Endodermal cell (in vitro differentiated cells): ENCODE data around the gene SLC12A4. TPM values are rescaled to one million over a fixed set of nuclear protein-coding genes. Genes with fewer than 3 reads are reported as not detected.
"Not testable (repeated sequence)": the region's sequence is repeated elsewhere in the genome, so short reads cannot be mapped to it uniquely, and the experiment has no call there.

ENCODE experiments used
- DNase-seq: peaks from one replicate; pipeline ENCODE4 v3.0.0-alpha.2; 2017
- H3K27ac ChIP-seq: 2 replicates; pipeline ENCODE4 v1.5.1; 2013; ENCODE audit warnings: mild to moderate bottlenecking, low read depth, low read length, moderate library complexity
- H3K27me3 ChIP-seq: 2 replicates; pipeline ENCODE4 v1.6.1; 2013; ENCODE audit warnings: mild to moderate bottlenecking, low read length, moderate library complexity; ENCODE audit not compliant: insufficient read depth, control insufficient read depth, poor library complexity, severe bottlenecking
- H3K36me3 ChIP-seq: 2 replicates; pipeline ENCODE4 v1.7.0; 2013; ENCODE audit warnings: mild to moderate bottlenecking, low read length, moderate library complexity; ENCODE audit not compliant: control insufficient read depth, insufficient read depth
- H3K4me1 ChIP-seq: one replicate; pipeline ENCODE4 v1.7.0; 2013; ENCODE audit warnings: low read length; ENCODE audit not compliant: control insufficient read depth, insufficient read depth
- H3K4me3 ChIP-seq: 2 replicates; pipeline ENCODE4 v1.5.1; 2013; ENCODE audit warnings: mild to moderate bottlenecking, low read length, moderate library complexity
- H3K9ac ChIP-seq: 2 replicates; pipeline ENCODE4 v1.6.1; 2013; ENCODE audit warnings: mild to moderate bottlenecking, low read length, moderate library complexity; ENCODE audit not compliant: poor library complexity, severe bottlenecking; ENCODE audit errors: extremely low read depth
- H3K9me3 ChIP-seq: 2 replicates; pipeline ENCODE4 v1.6.1; 2013; ENCODE audit warnings: mild to moderate bottlenecking, low read length, moderate library complexity; ENCODE audit not compliant: control insufficient read depth
- H3K27ac Mint-ChIP-seq: 2 replicates; pipeline ENCODE4 v1.8.0; 2020; ENCODE audit warnings: mixed read lengths
- H3K27me3 Mint-ChIP-seq: 2 replicates; pipeline ENCODE4 v1.8.0; 2021; ENCODE audit warnings: mild to moderate bottlenecking, mixed read lengths; ENCODE audit not compliant: insufficient read depth
- H3K36me3 Mint-ChIP-seq: 2 replicates; pipeline ENCODE4 v1.8.0; 2020; ENCODE audit warnings: low read depth, mixed read lengths
- H3K4me1 Mint-ChIP-seq: 2 replicates; pipeline ENCODE4 v1.8.0; 2020; ENCODE audit warnings: mixed read lengths
- H3K4me3 Mint-ChIP-seq: 2 replicates; pipeline ENCODE4 v1.8.0; 2020; ENCODE audit warnings: mild to moderate bottlenecking, moderate library complexity, mixed read lengths
- H3K9me3 Mint-ChIP-seq: 2 replicates; pipeline ENCODE4 v1.8.0; 2020; ENCODE audit warnings: mild to moderate bottlenecking, mixed read lengths
- WGBS, 2 experiments: methylation state at CpG; one replicate each; pipeline versions ENCODE4 v1.1.5 to v1.1.7; 2013; ENCODE audit warnings: missing lambda C conversion rate in 2 of 2, mixed read lengths in 1 of 2; ENCODE audit not compliant: insufficient coverage in 1 of 2, insufficient read length in 1 of 2; 5-methylcytosine and 5-hydroxymethylcytosine counted together
- long read RNA-seq, 4 experiments: library from polyadenylated mRNA in 2 of 4; library from RNA in 1 of 4; library from capped mRNA in 1 of 4; stranded (forward) in 3 of 4; unstranded in 1 of 4; transcript quantifications; one replicate each; pipeline ENCODE4 v2.0.0, GENCODE V29; 2020 to 2021; ENCODE audit warnings: inconsistent platforms in 1 of 4
- polyA plus RNA-seq, 2 experiments: library from polyadenylated mRNA; stranded (reverse); fragments of 50-300 nt; gene quantifications; one replicate each; pipeline ENCODE4 v1.2.3, GENCODE V29; 2013
- total RNA-seq, 2 donors: library from RNA; stranded (reverse); fragmentation: NEBNext Ultra II Directional in 1 of 2; extraction: Animal tissue kit (Norgen Biotek cat#: 25700) in 1 of 2; gene quantifications; 2 replicates in 1 of 2; 3 replicates in 1 of 2; pipeline ENCODE4 v1.2.1, GENCODE V29; 2021
- TF ChIP-seq, protein P1 (sequence below): fragments of 200-600 bp; sonication (generic); conservative IDR thresholded peaks from 2 replicates; pipeline ENCODE4 v1.5.0; 2021; ENCODE audit warnings: antibody characterized with exemption, mild to moderate bottlenecking

Gene SLC12A4
- total RNA-seq, result 10 to 100 TPM; 37.9 to 43.4 TPM
- 21.2 TPM for polyA plus RNA-seq (2013, experiment 1 of 2)
- polyA plus RNA-seq (2013, experiment 2 of 2), result 18.5 TPM
- long read RNA-seq, experiment 1, full-length matches to known transcripts, result 1 of 8 reads
- long read RNA-seq, experiment 1, partial matches to known transcripts, result 0 of 8 reads
- long read RNA-seq, experiment 1, other reads (novel, unspliced or antisense), result 7 of 8 reads
- long read RNA-seq, experiment 2, full-length matches to known transcripts, result 38 of 59 reads
- long read RNA-seq, experiment 2, partial matches to known transcripts, result 8 of 59 reads
- long read RNA-seq, experiment 2, other reads (novel, unspliced or antisense), result 13 of 59 reads
- long read RNA-seq, experiment 3, full-length matches to known transcripts, result 61 of 103 reads
- long read RNA-seq, experiment 3, partial matches to known transcripts, result 21 of 103 reads
- long read RNA-seq, experiment 3, other reads (novel, unspliced or antisense), result 21 of 103 reads
- long read RNA-seq, experiment 4, partial matches to known transcripts, result 1 of 2 reads
- long read RNA-seq, experiment 4, other reads (novel, unspliced or antisense), result 0 of 2 reads

DNA sequence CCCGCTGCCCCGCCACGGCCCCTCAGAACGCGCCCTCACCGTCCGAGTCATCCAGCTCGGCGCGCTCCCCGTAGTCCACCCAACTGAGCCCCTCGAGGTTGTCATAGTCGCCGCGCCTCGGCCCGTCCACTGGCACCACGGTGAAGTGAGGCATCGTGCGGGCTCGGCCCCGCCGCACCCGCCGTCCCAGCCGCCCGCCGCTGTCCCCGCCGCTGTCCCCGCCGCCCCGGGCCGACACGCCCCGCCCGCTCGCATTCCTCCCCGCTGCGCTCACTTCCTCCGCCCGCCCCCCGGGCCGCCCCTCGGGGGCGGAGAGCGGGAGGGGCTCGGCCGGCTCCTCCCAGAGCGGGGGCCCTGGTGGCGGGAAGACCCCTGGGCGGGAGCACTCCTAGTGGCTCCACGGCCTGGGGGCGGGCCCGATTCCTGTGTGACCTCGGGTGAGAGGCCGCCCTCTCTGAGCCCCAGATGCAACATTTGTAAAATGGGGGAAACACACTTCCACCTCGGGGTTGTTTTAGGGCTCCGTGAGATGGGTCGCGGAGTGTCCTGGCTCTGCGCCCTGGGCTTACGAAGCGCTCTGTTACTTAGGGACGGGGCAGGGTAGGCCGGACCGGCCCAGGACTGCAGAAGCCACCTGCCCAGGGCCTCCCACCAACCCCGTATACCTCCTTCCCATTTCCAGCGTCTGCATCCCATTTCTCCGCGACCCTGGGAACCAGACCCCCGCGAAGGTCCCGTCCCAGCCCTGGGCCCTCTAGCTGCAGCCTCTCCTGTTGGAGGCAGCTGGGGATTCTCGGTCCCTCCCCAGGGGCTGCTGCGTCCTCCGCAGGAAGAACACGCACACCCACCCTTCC lies at the start of gene SLC12A4:
TSS of gene SLC12A4 (minus strand) at position 238 of the 854 bp plus-strand sequence. CDS start at position 154, 84 bp downstream.
- peaks cover 16% of the 10 kb centered on the region for H3K4me1 ChIP-seq
- DNase-seq, result peak; percentile 94
- H3K27me3 ChIP-seq, result no peaks in the 10 kb centered on the region
- H3K27ac Mint-ChIP-seq, result peak within 1 kb of the TSS; percentile 81
- 17 to 40% methylated on average over 26 to 77 of the region's 78 CpGs for WGBS, 2 experiments
- H3K9me3 ChIP-seq, result no peaks in the 10 kb centered on the region
- no peak within 1 kb of the TSS for H3K27ac ChIP-seq
- no peaks in the 10 kb centered on the region for H3K36me3 Mint-ChIP-seq
- TF ChIP-seq, protein P1, sequence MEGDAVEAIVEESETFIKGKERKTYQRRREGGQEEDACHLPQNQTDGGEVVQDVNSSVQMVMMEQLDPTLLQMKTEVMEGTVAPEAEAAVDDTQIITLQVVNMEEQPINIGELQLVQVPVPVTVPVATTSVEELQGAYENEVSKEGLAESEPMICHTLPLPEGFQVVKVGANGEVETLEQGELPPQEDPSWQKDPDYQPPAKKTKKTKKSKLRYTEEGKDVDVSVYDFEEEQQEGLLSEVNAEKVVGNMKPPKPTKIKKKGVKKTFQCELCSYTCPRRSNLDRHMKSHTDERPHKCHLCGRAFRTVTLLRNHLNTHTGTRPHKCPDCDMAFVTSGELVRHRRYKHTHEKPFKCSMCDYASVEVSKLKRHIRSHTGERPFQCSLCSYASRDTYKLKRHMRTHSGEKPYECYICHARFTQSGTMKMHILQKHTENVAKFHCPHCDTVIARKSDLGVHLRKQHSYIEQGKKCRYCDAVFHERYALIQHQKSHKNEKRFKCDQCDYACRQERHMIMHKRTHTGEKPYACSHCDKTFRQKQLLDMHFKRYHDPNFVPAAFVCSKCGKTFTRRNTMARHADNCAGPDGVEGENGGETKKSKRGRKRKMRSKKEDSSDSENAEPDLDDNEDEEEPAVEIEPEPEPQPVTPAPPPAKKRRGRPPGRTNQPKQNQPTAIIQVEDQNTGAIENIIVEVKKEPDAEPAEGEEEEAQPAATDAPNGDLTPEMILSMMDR, result no peak
- H3K27me3 Mint-ChIP-seq, result peaks cover 15% of the 10 kb centered on the region
- H3K4me1 Mint-ChIP-seq, result peaks cover 21% of the 10 kb centered on the region
- H3K4me3 Mint-ChIP-seq, result peak within 1 kb of the TSS; percentile 81
- peaks cover 6% of the 10 kb centered on the region for H3K36me3 ChIP-seq
- H3K9me3 Mint-ChIP-seq, result no peaks in the 10 kb centered on the region
- peak within 1 kb of the TSS; percentile 76 for H3K9ac ChIP-seq
- H3K4me3 ChIP-seq, result peak within 1 kb of the TSS; percentile 95

DNA sequence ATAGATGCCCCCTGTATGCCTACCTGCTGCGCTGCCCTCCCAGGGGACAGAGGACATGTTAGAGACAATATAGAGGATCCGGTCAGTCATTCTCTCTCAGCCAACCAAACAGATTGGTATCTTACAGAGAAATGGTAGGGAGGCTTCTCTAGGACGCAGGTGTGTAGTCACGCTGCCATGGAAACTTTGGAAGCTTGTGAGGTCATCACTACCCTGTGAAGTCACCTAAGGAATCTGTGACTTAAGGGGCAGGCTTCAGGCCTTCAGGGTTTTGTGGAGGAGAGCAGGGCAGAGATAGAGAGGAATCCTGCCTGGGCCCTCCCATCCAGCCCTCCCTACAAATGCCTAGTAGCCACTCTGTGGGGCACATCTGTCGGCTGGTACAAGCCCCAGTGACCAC lies 47.2 kb upstream of the SLC12A4 start, which contains the start of gene DPEP2NB:
TSS of gene DPEP2NB (minus strand) at position 231 of the 400 bp plus-strand sequence. CDS start at position 90, 141 bp downstream.
- no peaks in the 10 kb centered on the region for H3K9me3 ChIP-seq
- Mint-ChIP-seq H3K36me3 (no peaks in the 10 kb centered on the region), H3K4me1 (peaks cover 20% of the 10 kb centered on the region), H3K4me3 (no peak within 1 kb of the TSS), H3K27ac (no peak within 1 kb of the TSS), H3K9me3 (no peaks in the 10 kb centered on the region), H3K27me3 (peaks cover 4% of the 10 kb centered on the region)
- WGBS, 2 experiments, result 91 to 95% methylated on average over 4 to 5 of the region's 5 CpGs
- no peaks in the 10 kb centered on the region for H3K36me3 ChIP-seq
- no peak for DNase-seq
- TF ChIP-seq, protein P1, result no peak
- H3K27ac ChIP-seq, result no peak within 1 kb of the TSS
- H3K27me3 ChIP-seq, result no peaks in the 10 kb centered on the region
- H3K4me1 ChIP-seq, result no peaks in the 10 kb centered on the region
- H3K9ac ChIP-seq, result no peak within 1 kb of the TSS
- no peak within 1 kb of the TSS for H3K4me3 ChIP-seq

DNA sequence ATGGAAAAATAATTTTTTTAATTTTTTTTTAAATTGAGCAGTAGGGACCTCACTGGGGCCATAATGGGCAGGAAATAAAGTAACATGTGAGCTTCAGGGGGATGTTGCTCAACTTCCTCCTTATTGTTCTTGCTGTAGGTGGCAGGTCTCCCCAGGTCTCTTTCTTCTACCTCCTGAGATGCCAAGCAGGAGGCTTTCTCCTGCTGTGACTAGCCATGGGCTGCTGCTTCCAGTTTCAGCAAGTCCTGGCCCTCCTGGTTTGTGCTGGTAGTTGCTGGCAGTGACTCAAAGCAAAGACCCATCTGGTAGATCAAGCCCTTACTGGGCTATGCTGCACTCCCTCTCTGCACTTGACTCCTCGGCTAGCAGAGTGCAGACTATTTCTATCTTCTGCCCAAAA lies 45.0 kb upstream of the SLC12A4 start:
- no peak for DNase-seq
- Histone ChIP-seq H3K9ac (no peak overlapping the region), H3K27ac (no peak overlapping the region), H3K9me3 (no peaks in the 10 kb centered on the region), H3K27me3 (no peaks in the 10 kb centered on the region), H3K4me1 (peaks cover 4% of the 10 kb centered on the region), H3K36me3 (no peaks in the 10 kb centered on the region), H3K4me3 (no peak overlapping the region)
- Mint-ChIP-seq H3K27ac (no peak overlapping the region), H3K9me3 (no peaks in the 10 kb centered on the region), H3K36me3 (no peaks in the 10 kb centered on the region), H3K4me3 (no peak overlapping the region), H3K4me1 (peaks cover 21% of the 10 kb centered on the region), H3K27me3 (peaks cover 4% of the 10 kb centered on the region)
- TF ChIP-seq, protein P1, result no peak
- 96 to 100% methylated on average over 1 of the region's 1 CpG for WGBS, 2 experiments

DNA sequence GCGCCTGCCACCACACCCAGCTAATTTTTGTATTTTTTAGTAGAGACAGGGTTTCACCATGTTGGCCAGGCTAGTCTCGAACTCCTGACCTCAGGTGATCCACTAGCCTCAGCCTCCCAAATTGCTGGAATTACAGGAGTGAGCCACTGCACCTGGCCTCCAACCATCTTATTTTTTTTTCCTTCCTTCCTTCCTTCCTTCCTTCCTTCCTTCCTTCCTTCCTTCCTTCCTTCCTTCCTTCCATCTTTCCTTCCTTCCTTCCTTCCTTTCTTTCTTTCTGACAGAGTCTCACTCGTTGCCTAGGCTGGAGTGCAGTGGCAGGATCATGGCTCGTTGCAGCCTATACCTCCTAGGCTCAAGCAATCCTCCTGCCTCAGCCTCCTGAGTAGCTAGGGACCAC lies 41.4 kb upstream of the SLC12A4 start:
- H3K36me3 Mint-ChIP-seq, H3K9me3 ChIP-seq, H3K27me3 ChIP-seq, H3K9ac ChIP-seq, H3K9me3 Mint-ChIP-seq, H3K27me3 Mint-ChIP-seq, H3K4me1 ChIP-seq, H3K4me3 Mint-ChIP-seq, H3K36me3 ChIP-seq, H3K27ac ChIP-seq, H3K4me3 ChIP-seq, H3K27ac Mint-ChIP-seq, DNase-seq: not testable (repeated sequence)
- H3K4me1 Mint-ChIP-seq, result peaks cover 17% of the 10 kb centered on the region
- 86 to 98% methylated on average over 4 of the region's 4 CpGs for WGBS, 2 experiments
